K562 treated with DMSO at 1 percent for 24 hours (cell line): Measurements from ENCODE around the gene SHISA6. TPM values are rescaled to one million over a fixed set of nuclear protein-coding genes. Genes with fewer than 3 reads are reported as not detected.

Experiments
- total RNA-seq: library from RNA; unstranded; fragments of 300-600 nt; gene quantifications from 2 replicates; pipeline ENCODE4 v1.2.3, GENCODE V29; 2022; ENCODE audit warnings: low read depth; ENCODE audit not compliant: insufficient read depth

SHISA6 gene
- not detected in 2 replicates for total RNA-seq

DNA sequence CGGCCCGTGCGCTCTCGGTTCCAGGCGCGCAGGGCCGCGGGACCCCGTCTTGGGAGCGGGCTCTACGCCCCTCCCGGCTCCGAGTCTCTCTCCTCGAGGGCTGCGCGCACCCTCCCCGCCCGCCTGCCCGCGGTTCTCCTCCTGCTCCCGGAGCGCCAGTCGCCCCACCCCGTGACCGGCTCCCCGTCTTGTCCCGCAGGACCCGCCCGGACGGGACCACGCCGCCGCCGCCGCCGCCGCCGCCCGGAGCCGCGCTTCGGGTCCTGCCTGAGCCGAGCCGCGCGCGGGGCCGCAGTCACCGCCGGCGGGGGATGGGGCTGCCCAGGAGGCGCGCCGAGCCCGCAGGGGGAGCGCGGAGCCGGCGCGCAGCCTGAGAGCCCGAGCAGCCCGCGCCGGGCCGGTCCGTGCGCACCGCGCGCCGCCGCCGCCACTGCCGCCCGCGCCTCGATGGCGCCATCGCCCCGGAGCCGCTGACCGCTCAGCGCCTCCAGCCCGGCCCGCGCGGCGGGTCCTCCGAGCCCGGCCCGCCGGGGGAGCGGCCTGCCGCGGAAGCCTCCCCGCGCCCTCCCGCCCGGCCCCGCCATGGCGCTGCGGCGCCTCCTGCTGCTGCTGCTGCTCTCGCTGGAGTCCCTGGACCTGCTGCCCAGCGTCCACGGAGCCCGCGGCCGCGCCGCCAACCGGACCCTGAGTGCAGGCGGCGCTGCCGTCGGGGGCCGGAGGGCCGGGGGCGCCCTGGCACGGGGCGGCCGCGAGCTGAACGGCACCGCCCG lies at the start of gene SHISA6:
Gene SHISA6, plus strand, starts transcription at position 373 of the 770 bp plus-strand sequence.

DNA sequence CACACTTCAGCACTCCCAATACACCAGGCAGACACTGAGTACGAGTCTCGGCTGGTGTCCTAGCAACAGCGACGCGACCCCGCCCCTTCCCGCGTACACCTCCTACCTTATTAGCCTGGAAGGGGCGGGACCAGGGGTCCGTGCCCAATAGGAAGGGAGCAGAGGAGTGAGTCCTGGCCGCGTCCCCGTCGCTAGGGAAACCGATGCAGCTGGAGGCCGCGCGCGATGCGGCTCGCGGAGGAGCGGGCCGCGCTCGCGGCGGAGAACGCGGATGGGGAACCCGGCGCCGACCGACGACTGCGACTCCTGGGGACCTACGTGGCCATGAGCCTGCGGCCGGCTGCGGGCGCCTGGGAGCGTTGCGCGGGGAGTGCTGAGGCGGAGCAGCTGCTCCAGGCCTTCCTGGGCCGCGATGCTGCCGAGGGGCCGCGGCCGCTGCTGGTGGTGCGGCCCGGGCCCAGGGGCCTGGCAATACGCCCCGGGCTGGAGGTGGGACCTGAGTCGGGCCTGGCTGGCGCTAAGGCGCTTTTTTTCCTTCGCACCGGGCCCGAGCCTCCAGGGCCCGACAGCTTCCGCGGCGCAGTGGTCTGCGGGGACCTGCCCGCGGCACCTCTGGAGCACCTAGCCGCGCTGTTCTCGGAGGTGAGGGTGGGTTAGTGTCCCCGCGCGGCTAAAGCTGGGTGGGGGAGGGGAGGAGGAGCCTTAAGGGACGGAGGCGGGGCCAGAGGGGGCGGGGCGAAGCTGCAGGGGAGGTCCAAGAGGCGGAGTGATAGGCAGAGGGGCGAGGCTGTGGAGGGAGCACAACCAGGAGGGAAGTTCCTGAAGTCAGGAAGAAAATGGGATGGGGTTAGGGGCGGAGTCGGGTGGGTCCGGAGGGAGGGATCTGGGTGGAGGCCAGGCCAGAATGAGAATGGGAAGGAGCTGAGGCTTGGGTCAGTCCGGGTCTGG lies 357.5 kb downstream of the SHISA6 start, which contains the start of gene DNAH9:
Gene DNAH9, plus strand, starts transcription at position 197 of the 948 bp plus-strand sequence. Its CDS starts 29 bp downstream, at position 226.

